ENCODE data around the gene TENM4. TPM values are rescaled to one million over a fixed set of nuclear protein-coding genes. Genes with fewer than 3 reads are reported as not detected.
"Not testable (repeated sequence)": the region's sequence is repeated elsewhere in the genome, so short reads cannot be mapped to it uniquely, and the experiment has no call there.

Gene TENM4
- total RNA-seq, 1 donor from 2014 or later: 2.4 TPM

DNA sequence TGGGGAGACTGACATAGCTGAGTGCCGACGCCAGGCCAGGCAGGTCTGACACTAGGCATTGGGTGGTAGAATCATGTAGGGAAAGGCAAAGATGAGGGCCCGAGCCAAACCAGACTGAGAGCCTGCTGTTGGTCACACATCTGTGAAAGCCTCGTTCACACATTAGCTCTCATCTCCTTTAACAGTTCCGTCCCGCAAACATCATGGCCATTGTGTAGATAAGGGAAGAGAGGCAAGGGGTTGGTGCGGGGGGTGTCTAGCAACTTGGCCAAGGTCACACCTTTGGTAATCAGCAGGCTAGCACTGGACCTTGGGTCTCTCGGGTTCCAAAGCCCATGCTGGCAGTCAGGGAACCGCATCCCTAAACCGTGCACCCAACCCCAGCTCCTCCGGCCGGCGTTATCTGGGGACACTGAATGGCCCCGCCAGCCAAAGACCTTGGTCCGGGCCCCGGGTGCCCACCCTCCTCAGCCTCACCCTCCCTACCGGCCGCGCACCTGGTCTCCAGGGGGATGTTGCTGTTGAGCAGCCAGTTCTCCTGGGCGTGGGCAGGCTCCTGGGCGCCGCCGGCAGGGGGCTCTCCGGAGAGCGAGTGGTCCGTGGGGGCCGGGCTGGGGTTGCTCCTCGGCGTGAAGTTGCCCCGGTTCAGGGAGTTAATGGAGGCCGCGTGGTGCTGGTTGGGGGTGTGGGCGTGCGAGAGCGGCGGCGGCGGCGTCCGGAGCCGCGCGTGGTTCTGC lies 537.9 kb downstream of the TENM4 start:
- DNase-seq (ENCODE audit: low spot score): no peak

DNA sequence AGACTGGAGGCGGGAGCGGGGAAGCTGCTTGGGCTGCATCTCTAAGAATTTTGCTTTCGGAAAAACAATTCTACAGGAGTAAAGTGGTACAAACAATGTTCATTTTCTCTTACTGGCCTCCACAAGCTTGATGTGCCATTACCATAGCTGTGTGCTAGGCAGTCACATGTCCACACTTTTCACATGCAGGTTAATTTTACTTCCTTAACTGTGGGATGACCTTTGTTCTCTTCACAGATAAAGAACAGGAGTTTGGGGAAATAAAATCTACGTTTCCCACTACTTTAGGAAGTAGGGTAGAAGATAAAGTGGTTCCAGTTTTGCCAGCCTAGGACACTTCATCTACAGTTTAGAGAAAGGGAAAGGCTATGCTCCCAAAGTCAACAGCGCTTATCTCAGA lies 539.0 kb downstream of the TENM4 start:
- no peak for DNase-seq (ENCODE audit: low spot score)

DNA sequence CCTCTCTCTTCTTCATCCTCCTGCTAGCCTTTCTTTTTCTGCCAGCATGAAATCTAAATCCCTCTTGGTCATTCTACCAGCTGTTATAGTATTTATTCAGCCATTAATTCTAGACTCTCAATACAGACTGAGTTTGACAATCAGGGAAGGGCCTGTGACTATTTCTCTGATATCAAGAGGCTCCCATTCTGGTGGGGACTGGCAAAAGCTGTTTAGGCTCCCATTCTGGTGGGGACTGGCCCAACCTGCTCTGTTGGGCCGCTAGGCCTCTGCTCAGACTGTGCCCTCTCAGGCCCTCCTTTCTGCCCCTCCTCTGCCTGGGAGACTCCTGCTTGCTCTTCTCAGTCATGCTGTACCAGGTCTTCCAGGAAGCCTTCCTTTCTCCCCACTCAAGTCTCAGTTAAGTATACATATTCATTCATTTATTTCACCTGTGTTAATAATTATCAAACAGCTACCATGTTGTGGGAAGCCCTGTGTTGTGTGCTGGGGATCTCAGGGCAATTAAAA lies 542.5 kb downstream of the TENM4 start:
- no peak for DNase-seq (ENCODE audit: low spot score)

DNA sequence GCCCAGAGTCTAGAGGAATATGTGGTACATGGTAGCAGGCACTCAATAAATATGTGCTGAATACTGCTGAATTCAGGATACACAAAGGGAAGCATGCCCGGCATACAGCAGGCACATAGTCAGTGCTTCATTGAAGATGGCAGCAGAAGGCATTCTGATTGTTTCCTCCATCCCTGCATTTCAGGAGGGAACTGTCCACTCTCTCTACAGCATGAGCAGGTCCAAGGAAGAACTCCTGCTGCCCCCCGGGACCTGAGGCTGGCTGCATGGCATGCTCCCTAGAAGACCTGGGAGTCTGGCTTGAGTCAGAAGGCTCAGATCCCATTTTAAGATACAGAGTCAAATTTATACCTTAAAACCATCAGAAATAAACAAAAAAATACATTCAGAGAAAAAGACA lies 546.8 kb downstream of the TENM4 start:
- no peak for DNase-seq (ENCODE audit: low spot score)

DNA sequence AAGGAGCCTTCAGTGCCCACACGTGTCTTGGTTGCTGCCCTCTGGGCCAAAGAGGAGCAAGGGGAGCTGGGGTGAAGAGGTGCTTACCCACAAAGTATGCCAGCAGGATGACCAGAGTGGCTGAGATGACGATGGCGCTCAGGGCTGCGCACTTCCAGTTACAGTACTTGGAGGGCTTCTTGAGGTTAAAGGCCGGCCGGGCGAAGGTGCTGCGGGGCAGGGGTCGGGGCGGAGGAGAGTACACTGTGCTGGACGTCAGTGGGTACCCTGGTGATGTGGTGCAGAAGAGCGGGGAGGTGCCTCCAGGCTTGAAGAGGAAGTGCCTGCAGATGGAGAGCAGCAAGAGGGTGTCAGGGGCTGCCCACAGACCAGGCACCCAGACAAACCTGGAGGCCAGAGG lies 551.1 kb downstream of the TENM4 start:
- no peak for DNase-seq (ENCODE audit: low spot score)

DNA sequence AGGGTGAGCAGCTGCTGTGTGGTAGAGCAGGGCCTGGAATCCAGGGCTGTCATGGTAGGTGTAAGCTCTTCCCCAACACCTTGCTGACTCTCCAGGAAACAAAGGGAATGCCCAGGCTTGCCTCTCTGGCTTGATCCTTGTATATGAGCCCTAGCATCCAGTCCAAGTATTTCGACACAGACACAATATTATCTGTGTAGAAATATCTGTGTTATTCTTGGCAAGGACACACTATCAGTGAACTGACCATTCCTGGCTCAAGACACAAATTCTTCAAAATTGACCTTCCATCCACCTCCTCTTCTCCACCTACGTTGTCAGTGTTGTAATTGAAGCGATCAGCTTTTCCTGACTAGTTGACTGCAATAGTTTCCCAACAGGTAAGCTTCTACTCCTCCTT lies 554.2 kb downstream of the TENM4 start:
- DNase-seq (ENCODE audit: low spot score): no peak

DNA sequence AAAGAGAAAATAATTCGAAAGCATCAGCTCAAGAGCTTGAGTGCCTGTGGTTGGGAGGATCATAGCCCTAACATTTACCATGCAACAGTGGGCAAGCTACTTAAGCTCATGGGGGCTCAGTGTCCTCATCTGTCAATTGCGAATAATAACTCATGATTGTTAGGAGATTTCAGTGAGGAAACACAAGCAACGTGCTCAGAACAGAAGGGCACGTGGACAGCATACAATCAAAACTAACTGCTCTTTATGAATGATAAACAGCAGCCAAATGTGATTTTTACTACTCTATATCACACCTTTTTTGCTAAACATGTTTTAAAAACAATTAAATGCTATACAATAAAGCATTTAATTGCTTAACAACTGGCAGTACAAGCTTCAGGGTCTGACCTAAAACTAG lies 556.1 kb downstream of the TENM4 start:
- DNase-seq (ENCODE audit: low spot score): no peak

DNA sequence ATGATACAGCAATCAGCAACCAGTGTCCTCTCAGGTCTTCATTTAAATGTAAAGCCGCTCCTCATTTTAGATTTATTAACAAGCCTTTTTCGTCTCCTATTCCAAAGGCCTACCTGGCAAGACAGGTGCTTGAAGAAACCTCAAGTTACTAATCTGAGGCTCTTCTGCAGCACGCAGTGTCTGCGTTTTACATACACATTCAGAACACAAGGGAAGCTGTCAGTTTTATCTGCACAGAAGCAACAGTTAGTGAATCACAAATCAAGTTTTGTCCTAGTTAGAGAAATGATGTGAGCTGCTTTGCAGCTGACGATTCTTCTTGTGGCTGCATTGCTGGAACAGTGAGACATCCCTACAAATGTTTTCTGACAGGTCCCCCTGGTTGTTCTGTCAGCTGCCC lies 557.3 kb downstream of the TENM4 start:
- DNase-seq (ENCODE audit: low spot score): no peak

DNA sequence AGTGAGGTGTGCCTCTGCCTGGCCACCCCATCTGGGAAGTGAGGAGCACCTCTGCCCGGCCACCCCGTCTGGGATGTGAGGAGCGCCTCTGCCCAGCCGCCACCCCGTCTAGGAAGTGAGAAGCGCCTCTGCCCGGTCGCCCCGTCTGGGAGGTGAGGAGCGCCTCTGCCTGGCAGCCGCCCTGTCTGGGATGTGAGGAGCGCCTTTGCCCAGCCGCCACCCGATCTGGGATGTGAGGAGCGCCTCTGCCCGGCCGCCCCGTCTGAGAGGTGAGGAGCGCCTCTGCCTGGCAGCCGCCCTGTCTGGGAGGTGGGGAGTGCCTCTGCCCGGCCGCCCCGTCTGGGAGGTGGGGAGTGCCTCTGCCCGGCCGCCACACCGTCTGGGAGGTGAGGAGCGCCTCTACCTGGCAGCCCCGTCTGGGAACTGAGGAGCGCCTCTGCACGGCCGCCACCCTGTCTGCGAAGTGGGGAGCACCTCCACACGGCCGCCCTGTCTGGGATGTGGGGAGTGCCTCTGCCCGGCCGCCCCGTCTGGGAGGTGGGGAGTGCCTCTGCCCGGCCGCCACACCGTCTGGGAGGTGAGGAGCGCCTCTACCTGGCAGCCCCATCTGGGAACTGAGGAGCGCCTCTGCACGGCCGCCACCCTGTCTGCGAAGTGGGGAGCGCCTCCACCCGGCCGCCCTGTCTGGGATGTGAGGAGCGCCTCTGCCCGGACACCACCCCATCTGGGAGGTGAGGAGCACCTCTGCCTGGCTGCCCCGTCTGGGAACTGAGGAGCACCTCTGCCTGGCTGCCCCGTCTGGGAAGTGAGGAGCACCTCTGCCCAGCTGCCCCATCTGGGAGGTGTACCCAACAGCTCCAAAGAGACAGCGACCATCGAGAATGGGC lies 561.5 kb downstream of the TENM4 start:
- not testable (repeated sequence) for DNase-seq (ENCODE audit: low spot score)

DNA sequence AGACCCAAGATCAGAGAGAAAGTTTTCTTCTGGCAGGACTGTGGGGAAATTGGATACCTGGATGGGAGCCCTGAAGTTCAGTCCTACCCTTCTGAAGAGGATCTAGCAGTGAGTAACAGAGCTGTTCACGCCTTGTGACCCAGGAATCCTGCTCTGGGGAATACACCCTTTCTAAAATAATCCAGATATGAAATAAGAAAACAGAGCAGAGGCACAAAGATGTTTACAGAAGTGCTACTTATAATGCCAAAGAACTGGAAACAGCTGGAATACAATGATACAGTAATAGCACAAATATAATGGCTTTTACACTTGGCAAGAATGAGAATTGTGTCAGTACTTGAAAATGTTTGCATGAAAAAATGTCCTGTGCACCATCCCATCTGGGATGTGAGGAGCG lies 562.2 kb downstream of the TENM4 start:
- no peak for DNase-seq (ENCODE audit: low spot score)

DNA sequence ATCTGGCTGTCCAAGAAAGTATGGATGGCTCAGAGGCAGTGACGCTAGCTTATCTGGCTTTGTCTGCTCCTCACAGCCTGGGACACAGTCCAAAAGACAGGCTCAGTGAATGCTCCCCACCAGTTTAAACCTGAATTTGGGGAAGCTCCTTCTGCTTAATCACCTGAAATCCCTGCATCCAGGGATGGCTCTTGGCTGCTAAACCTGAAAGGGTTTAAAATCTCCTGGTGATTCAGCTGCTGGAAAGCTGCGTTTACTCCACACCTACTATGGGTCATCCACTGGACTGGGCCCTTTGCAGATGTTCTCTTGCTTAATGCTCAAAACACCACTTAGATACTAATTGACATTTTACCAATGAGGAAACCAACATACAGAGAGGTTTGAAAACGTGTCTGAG lies 564.2 kb downstream of the TENM4 start:
- no peak for DNase-seq (ENCODE audit: low spot score)

DNA sequence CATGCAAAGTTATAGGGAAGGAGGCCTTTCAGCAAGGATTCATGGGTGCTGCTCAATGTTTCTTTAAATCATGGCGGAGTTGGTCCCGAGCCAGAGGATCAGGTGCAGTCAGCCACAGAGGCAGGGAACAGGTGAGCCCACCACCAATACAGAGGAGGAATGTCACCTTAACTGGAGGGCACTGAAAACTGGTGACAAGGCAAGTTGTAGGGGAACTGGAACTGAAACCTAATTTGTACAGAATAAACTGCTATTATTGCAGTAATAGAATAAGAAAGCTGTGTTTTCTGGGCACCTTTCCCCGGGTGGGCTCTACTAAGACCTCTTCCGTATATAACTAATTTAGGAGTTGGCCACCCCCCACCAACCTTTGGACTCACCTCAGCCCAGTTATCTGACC lies 570.2 kb downstream of the TENM4 start:
- no peak for DNase-seq (ENCODE audit: low spot score)

DNA sequence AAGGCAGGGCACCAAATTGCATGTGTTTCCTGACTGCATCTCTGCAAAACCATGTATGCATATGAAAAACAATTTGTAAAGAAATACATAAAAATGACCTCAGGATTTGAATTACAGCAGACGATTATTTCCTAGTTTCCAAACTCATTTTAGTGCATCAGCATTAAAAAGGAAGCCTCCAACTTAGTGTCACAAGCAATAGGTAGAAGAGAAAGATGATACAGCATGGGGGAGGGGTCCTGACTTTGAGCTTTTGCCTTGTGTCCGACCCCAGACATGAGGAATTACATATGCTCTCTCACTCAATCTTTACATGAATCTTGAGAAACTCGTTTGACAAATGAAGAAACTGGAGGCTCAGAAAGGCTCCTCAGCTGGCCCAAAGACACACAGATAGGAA lies 571.5 kb downstream of the TENM4 start:
- no peak for DNase-seq (ENCODE audit: low spot score)

DNA sequence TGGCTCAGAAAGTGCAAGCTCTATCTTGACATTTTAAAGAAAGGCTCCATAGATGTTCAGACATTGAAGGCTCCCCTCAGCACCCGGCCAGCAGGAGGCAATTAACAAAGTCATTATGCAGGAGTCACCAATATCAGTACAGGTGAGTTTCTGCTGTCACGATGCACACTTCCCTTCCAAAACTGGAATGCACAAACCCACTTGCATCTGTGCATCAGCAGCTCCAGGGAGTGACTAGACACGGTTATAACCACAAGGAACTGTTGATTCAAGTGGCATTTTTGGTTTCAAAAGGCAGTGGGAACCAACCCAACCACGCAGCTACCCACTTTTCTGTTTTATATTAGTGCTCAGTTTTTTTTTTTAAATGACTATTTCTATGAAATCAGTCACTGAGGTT lies 572.3 kb downstream of the TENM4 start:
- no peak for DNase-seq (ENCODE audit: low spot score)

DNA sequence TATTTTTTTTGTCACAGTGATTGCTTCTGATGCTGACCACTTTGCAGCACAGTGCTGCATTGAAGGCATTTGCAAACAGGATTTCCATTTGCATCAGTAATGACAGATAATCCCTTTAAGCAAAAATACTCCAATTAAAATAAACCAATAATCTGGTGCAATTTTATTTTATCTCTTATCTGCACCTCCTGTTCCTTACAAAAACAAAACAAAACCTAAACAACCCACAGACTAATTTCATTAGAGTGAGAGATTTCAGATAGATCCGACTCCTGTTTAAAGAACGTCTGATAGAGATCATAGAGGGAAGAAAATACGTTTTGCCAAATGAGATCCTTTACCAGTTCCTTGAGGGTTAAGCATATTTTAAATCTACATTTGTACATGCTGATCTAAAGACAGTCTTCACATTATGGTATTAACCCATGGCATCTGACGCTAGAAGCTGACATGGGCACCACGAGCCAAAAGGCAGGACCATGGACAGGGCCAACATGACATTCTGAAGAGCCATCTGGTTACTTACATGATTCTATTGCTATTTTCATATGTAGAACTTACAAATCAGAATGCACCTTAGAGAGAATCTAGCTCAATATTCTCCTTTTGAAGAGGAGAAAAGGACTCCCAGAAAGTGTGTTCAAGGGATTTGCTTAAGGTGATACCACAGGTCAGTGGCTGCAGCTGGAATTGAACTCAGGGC lies 580.0 kb downstream of the TENM4 start:
- DNase-seq (ENCODE audit: low spot score): no peak

DNA sequence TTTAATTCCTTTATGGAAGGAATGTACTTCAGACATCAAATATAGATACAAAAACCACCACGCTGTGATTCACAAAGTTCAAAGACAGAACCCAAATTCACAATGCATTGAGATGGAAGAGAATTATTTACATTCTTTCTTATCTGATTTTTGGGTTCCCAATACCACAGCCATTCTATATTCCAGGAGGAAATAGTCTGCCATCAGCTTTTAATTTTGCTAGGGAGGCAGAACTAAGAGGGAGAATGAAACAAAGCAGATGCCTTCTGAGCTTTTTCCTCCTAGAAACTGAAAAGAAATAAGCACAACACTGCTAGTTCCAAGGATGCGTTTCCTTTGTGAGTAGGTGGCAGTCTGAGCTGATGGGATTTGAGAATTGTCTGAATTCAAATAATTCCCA lies 583.1 kb downstream of the TENM4 start:
- DNase-seq (ENCODE audit: low spot score): no peak

DNA sequence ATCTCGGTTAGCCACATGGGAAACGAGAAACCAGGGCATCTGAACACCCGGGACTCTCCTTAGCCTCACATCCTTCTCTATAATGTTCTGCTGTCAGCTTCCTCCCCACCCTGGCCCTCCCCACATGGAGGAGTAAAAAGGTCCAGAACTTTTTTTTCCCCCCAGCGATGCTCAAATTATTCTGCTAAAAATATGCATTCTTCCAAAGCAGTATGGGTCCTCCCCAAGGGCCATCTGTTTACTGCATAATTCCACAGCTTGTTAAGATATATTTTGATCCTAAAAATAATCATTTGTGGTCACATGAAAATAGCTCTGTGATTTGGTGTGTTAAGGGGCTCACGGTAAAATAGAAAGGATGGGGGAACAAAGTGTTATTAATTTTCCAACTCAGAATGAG lies 584.6 kb downstream of the TENM4 start:
- no peak for DNase-seq (ENCODE audit: low spot score)

DNA sequence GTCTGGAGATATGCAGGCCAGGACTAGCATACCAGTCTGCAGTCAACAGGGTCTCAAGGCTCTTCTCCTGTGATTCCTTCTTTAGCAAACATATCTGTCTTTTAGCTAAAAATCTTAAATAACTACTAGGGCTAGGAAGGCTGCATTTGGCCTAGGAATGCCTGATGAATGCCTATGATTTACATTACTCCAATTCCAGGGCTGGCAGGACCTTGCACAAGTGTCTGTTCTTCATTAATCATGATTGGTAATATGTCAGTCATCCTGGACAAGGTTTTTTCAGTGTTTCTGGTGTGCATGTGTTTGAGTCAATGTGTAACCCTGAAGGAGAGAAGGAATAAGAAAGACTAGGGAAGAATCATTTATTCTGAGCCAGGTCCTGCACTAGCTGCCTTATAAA lies 585.7 kb downstream of the TENM4 start:
- DNase-seq (ENCODE audit: low spot score): no peak

DNA sequence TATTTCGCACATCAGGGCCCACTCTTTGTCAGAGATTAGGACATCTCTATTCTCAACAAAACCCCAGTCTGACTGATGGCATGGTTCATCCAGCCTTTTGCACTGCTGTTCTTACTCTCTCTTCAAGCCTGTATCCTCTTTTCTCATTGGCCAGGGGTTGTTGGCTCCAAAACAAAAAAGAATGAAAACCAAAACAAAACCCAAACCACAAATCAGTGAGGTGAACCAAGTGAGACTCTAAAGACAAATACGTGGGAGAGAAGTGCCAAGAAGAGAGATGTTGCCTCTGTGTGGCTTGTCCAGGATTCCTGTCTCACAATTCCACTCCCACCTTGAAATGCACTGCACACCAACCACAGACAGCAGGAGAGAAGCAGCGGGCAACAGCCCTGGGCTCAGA lies 587.3 kb downstream of the TENM4 start:
- DNase-seq (ENCODE audit: low spot score): no peak

DNA sequence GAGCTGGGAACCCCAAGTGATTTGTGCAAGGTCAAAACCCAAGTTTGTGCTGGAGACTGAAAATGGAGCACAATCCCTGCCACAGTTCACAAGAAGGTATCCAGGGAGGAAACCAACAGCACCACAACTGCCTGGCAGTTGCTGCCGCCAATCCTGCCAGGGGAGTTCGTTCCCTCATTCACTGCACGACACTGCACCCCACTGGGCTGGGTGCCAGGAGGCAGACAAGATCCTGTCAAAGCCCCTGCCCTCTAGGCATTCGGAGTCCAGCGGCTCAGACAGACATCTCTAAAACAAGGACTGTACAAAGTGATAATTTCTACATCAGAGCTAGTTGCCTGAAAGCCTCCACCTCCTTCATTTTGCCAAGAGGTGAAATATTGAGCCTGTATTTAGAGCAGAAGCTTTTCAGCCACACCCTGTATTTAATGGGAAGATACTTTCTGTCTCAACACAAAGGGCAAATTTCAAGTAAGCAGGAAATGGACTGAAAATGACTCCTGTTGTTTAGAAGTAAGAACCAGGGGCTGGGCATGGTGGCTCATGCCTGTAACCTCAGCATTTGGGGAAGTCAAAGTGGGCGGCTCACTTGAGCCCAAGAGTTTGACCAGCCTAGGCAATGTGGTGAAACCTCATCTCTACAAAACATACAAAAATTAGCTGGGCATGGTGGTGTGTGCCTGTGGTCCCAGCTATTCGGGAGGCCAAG lies 588.8 kb downstream of the TENM4 start:
- peak; percentile 51 for DNase-seq (ENCODE audit: low spot score)

DNA sequence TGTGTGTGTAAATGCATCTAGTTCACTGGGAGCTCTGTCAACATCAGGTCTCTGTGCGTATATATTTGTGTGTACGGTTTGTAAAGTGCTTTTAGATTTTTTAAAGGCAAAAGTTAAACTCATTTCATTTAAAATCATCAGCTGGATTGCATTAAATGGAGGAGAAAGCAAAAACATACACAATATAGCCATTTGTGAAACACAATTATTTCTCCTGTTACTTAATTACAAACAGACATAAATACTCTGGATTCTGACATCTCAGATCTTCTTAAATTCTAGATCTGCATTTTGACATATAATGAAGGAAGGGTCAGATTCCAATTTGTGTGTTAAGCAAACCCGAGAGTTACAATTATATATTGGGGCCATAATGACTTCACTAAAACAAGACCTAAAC lies 590.8 kb downstream of the TENM4 start:
- DNase-seq (ENCODE audit: low spot score): no peak

DNA sequence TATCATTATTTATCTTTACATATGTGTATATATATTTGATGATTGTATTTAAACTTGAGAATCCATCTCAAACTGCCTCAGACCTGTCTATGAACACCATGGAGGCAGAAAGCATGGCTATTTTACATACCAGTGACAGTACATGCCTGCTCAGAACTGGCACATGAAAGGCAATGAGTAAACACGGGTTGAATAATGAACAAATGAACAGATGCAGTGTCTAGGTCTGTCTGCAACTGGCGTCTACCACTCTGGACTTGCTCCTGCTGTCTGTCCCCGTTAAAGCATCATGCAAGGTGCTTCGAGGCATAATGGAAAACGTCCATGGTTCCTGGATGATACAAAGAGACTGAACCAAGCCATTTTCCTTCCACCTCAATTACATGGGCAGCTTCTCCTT lies 594.6 kb downstream of the TENM4 start:
- no peak for DNase-seq (ENCODE audit: low spot score)

All from ureter (tissue), 1 donor.